HUES6 (cell line): Measurements from ENCODE around the gene XXYLT1.

Experiments
- H3K27ac ChIP-seq: 2 replicates; pipeline ENCODE4 v1.7.0; 2013; ENCODE audit warnings: low read depth, mild to moderate bottlenecking, low read length, inconsistent platforms
- H3K27me3 ChIP-seq: 2 replicates; pipeline ENCODE4 v1.6.1; 2013; ENCODE audit warnings: low read length; ENCODE audit not compliant: control insufficient read depth, insufficient read depth
- H3K36me3 ChIP-seq: 2 replicates; pipeline ENCODE4 v1.6.1; 2013; ENCODE audit warnings: low read length; ENCODE audit not compliant: control insufficient read depth, insufficient read depth
- H3K4me1 ChIP-seq: 2 replicates; pipeline ENCODE4 v1.6.1; 2013; ENCODE audit warnings: low read length; ENCODE audit not compliant: control insufficient read depth, insufficient read depth
- H3K4me3 ChIP-seq: 2 replicates; pipeline ENCODE4 v1.5.1; 2013; ENCODE audit warnings: low read depth, low read length
- H3K9ac ChIP-seq: one replicate; pipeline ENCODE4 v1.6.1; 2013; ENCODE audit warnings: mild to moderate bottlenecking, low read length
- H3K9me3 ChIP-seq: 2 replicates; pipeline ENCODE4 v1.6.1; 2013; ENCODE audit warnings: low read depth, low read length; ENCODE audit not compliant: control insufficient read depth, insufficient read depth

XXYLT1 gene

DNA sequence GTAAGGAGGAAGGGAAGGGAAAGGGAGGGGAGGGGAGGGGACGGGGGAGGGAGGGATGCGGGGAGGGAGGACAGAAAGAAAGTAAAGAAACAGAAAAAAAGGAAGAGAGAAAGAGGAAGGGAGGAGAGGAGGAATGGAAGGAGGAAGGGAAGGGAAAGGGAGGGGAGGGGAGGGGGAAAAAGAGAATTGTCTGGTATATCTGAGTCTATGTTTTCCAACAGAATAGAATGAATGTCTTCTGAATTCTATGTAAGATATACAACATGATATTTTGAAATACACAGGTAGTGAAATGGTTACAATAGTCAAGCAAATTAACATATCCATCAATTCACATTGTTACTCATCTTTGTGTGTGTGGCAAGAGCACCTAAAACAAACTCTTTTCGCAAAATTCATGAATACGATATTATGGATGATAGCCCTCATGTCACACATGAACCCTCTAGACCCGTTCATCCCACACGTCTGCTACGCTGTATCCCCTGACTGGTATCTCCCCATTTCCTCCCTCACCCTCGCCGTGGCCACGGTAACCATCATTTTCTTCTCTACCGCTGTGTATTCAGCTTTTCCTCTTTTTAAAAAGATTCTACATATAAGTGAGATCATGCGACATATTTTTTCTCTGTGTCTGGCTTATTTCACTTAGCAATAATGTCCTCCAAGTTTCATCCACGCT, 168.9 kb downstream of the XXYLT1 start:
- H3K9ac ChIP-seq = no peak overlapping the region
- H3K27me3 ChIP-seq = no peaks in the 10 kb centered on the region
- H3K4me1 ChIP-seq = peaks cover 26% of the 10 kb centered on the region
- H3K4me3 ChIP-seq = no peak overlapping the region
- H3K36me3 ChIP-seq = no peaks in the 10 kb centered on the region
- H3K27ac ChIP-seq = no peak overlapping the region
- H3K9me3 ChIP-seq = no peaks in the 10 kb centered on the region

DNA sequence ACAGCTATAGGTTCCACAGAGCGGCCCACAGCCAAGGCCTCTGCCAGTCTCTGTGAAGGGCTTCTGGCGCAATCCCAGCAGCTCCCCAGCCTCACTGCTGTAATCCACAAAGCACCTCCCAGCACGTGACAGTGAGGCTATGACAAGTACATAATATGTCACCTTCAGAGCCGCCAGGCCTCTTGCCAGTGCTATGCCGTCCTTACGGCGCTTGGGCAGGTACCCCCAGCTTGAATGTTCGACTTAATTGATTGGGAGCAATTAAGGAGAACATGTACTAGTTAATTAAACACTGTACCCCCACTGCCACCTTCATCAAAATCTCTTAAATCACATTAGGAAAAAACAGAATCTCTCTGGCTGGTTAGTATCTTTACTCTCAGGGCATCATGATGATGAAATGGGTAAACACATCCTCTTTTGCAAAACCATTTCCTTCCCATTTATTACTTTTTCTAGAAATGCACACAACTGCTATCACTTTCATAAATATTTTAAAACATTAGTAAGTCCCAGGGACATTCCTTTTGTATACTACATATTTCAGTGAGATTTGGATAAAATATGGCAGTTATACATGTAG, 169.9 kb downstream of the XXYLT1 start:
- H3K4me1 ChIP-seq = peaks cover 22% of the 10 kb centered on the region
- H3K27ac ChIP-seq = no peak overlapping the region
- H3K9ac ChIP-seq = no peak overlapping the region

GRCh38 chr3:195099951-195100785, 170.8 kb downstream of the XXYLT1 start:
- Histone ChIP-seq H3K27ac (no peak overlapping the region), H3K36me3 (no peaks in the 10 kb centered on the region), H3K9ac (no peak overlapping the region), H3K4me1 (peaks cover 22% of the 10 kb centered on the region), H3K4me3 (no peak overlapping the region), H3K9me3 (no peaks in the 10 kb centered on the region), H3K27me3 (no peaks in the 10 kb centered on the region)

More for the DNA sequence above, 169.9 kb downstream of the XXYLT1 start:
- Histone ChIP-seq H3K36me3 (no peaks in the 10 kb centered on the region), H3K4me3 (no peak overlapping the region), H3K27me3 (no peaks in the 10 kb centered on the region), H3K9me3 (no peaks in the 10 kb centered on the region)

- Histone ChIP-seq H3K27ac (no peak overlapping the region), H3K27me3 (no peaks in the 10 kb centered on the region), H3K9ac (no peak overlapping the region), H3K9me3 (no peaks in the 10 kb centered on the region), H3K36me3 (no peaks in the 10 kb centered on the region), H3K4me3 (no peak overlapping the region), H3K4me1 (peaks cover 13% of the 10 kb centered on the region)
Measured at GRCh38 chr3:195098741-195099525, 172.0 kb downstream of the XXYLT1 start.

- peaks cover 5% of the 10 kb centered on the region; the same call in 1 of the 2 replicates for H3K4me1 ChIP-seq
- H3K9me3 ChIP-seq = no peaks in the 10 kb centered on the region
- H3K36me3 ChIP-seq = no peaks in the 10 kb centered on the region
- no peak overlapping the region for H3K9ac ChIP-seq
- no peak overlapping the region for H3K27ac ChIP-seq
- no peak overlapping the region for H3K4me3 ChIP-seq
- H3K27me3 ChIP-seq = no peaks in the 10 kb centered on the region
Measured at GRCh38 chr3:195097331-195098255, 173.4 kb downstream of the XXYLT1 start.

DNA sequence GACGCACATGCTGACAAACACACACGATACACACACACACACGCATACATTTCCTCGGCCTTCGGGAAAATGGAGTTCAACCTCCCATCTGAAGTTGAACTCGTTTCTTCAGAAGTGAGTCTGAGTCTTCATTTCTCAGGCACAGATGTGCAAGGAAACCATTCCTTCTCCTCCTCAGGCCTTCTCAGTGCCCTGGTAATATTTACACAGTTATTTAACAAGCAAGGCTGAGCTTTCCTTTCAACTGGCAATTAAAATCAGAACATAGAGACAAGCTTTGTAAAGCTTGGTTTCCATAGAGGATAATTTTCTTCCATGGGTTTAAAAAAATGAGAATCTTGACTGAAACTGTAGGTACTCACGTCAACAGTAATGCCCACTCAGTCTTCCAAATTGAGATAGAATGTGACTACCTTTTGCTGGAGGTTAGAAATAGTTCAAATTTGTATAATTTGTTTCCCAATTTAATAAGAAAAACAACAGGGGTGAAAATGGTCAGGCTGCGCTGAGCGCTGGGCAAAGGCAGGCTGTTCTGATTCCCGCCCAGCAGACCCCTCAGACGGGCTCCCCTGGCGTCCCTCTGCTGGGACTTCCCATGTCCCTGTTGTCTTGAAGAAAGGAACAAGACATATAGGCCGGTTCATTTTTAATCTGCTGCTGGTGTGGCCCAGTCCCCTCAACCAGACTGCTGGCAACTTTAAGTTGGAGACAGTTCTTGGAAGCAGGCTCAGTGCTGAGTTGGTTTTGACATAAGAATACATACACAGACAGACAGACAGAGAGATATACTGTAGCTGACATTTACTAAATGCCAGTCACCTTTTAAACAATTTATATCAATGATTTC, 174.3 kb downstream of the XXYLT1 start:
- H3K4me3 ChIP-seq = no peak overlapping the region

DNA sequence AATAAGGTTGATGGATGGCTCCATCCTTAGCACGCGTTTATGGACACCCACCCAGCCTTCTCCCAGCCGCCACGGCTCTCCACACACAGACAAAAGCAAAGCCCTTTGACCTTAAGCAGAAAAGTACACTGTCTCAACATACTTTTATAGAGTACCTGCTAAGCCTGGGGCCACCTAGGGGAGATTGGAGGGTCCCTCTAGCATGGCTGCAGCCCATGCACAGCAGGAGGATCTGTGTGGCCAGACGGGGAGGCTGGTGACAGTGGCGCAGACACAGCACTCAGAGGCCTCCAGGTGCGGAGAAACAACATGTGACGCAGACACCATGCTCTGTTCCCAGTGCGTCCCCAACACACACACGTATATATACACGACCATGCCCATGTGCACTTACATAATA, 174.9 kb downstream of the XXYLT1 start:
- no peak overlapping the region for H3K27ac ChIP-seq
- H3K27me3 ChIP-seq = no peaks in the 10 kb centered on the region
- H3K4me3 ChIP-seq = no peak overlapping the region
- H3K36me3 ChIP-seq = no peaks in the 10 kb centered on the region
- no peaks in the 10 kb centered on the region for H3K9me3 ChIP-seq
- H3K9ac ChIP-seq = no peak overlapping the region
- H3K4me1 ChIP-seq = peaks cover 5% of the 10 kb centered on the region; the same call in 1 of the 2 replicates

More for the DNA sequence above, 174.3 kb downstream of the XXYLT1 start:
- no peak overlapping the region for H3K9ac ChIP-seq
- no peak overlapping the region for H3K27ac ChIP-seq
- H3K9me3 ChIP-seq = no peaks in the 10 kb centered on the region
- H3K27me3 ChIP-seq = no peaks in the 10 kb centered on the region
- H3K4me1 ChIP-seq = peaks cover 5% of the 10 kb centered on the region; the same call in 1 of the 2 replicates
- no peaks in the 10 kb centered on the region for H3K36me3 ChIP-seq

DNA sequence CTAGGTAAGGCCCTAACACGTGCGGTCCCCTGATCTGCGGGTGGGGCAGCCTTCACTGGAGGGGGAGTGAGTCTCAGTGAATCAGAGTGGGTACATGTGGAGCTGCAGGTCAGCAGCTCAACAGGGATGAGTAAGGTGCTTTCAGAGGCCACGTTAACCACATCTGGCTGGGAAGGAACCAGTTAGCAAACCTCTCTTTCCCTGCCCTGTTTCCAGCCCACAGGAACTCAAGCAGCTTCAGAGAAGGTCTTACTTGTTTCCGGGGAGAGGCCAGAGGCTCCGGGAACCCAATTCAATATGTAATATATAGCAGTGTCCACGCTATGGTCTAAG, 175.3 kb downstream of the XXYLT1 start:
- Histone ChIP-seq H3K27me3 (no peaks in the 10 kb centered on the region), H3K9me3 (no peaks in the 10 kb centered on the region), H3K4me3 (no peak overlapping the region), H3K9ac (no peak overlapping the region), H3K4me1 (peaks cover 5% of the 10 kb centered on the region; the same call in 1 of the 2 replicates), H3K27ac (no peak overlapping the region), H3K36me3 (no peaks in the 10 kb centered on the region)

DNA sequence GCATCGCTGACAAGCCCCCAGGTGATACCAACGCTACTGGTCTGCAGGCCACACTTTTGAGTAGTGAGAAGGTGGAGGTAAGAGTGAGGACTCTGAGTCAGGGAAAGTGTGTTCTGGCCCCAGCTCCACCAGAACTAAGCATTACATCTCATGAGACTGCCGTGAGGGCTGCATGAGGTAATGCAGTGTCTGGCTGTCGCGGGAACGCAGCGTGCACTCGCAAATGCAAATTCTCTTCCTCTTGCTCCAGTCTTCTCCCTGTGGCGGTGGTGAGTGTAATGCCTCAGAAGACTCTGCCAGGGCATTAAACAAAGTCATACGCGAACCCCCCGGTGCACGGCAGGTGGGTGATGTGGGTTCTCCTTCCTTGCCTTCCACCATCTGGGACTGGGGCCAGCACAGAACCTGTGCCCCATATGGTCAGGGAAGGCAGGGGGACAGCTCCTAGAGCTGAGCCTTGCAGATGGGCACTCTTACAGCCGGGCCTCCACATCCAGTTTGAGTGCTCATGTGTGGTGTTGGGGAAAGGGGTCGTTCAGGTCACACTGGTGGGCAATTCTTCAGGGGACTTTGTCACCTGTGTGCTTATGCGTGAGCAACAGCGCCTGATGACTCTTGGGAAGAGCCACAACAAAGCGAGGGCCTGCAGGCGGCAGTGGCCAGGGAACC, 175.8 kb downstream of the XXYLT1 start:
- no peak overlapping the region for H3K4me3 ChIP-seq
- peaks cover 5% of the 10 kb centered on the region; the same call in 1 of the 2 replicates for H3K4me1 ChIP-seq
- H3K36me3 ChIP-seq = no peaks in the 10 kb centered on the region
- no peaks in the 10 kb centered on the region for H3K9me3 ChIP-seq
- H3K9ac ChIP-seq = no peak overlapping the region
- no peaks in the 10 kb centered on the region for H3K27me3 ChIP-seq
- H3K27ac ChIP-seq = no peak overlapping the region
